Vagina (tissue), 2 donors: ENCODE measurements around the gene APOBEC4. TPM values are rescaled to one million over a fixed set of nuclear protein-coding genes. Genes with fewer than 3 reads are reported as not detected.

Experiments used
- DNase-seq, 2 donors: peaks; one replicate each; pipeline ENCODE4 v3.0.0-alpha.2; 2017; ENCODE audit errors: extremely low spot score in 2 of 2
- H3K27ac ChIP-seq: fragments of 200-600 bp; sonication (generic); one replicate; pipeline ENCODE4 v1.5.1; 2019
- H3K27me3 ChIP-seq: fragments of 200-600 bp; sonication (generic); one replicate; pipeline ENCODE4 v1.5.1; 2019
- H3K36me3 ChIP-seq, 2 donors: fragments of 200-600 bp; sonication (generic); one replicate each; pipeline ENCODE4 v1.5.1; 2017 to 2019
- H3K4me1 ChIP-seq: fragments of 200-600 bp; sonication (generic); one replicate; pipeline ENCODE4 v1.5.1; 2019
- H3K4me3 ChIP-seq, 2 donors: fragments of 200-600 bp; sonication (generic); 1 replicate in 1 of 2; 2 replicates in 1 of 2; pipeline ENCODE4 v1.5.1; 2016 to 2019
- H3K9me3 ChIP-seq: fragments of 200-600 bp; sonication (generic); one replicate; pipeline ENCODE4 v1.5.1; 2019
- CTCF ChIP-seq, 3 experiments: fragments of 450-650 bp in 2 of 3; fragments of 200-600 bp in 1 of 3; sonication (generic) in 1 of 3; IDR thresholded peaks; one replicate each; pipeline ENCODE4 v1.5.1; 2017 to 2019; ENCODE audit warnings: antibody characterized with exemption in 3 of 3, mild to moderate bottlenecking in 2 of 3, moderate library complexity in 2 of 3
- POLR2A ChIP-seq, 2 donors: fragments of 450-650 bp; IDR thresholded peaks; one replicate each; pipeline ENCODE4 v1.6.1; 2017; ENCODE audit warnings: antibody characterized with exemption in 2 of 2, mild to moderate bottlenecking in 2 of 2, moderate library complexity in 2 of 2
- POLR2AphosphoS5 ChIP-seq, 2 donors: sonication (generic); formaldehyde crosslinking; IDR thresholded peaks; one replicate each; pipeline ENCODE4 v1.9.0; 2017; ENCODE audit warnings: antibody characterized with exemption in 2 of 2, mild to moderate bottlenecking in 2 of 2, low read depth in 1 of 2; ENCODE audit not compliant: insufficient read depth in 1 of 2
- intact Hi-C: fragments of 100-400 bp; cut with DNase I; formaldehyde crosslinking; loops from one replicate; pipeline ENCODE4 v1.15.1; 2023
- total RNA-seq: library from RNA; depleted of rRNA; stranded (reverse); fragments of >200 nt; gene quantifications from one replicate; pipeline ENCODE4 v1.2.3, GENCODE V29; 2016

The APOBEC4 gene
- total RNA-seq, 1 donor from 2014 or later, result not detected

GRCh38 chr1:183651612-183652011 is 1.5 kb downstream of the APOBEC4 start:
- DNase-seq, result no peak
- Histone ChIP-seq H3K4me3 (no peak overlapping the region), H3K9me3 (no peaks in the 10 kb centered on the region), H3K27me3 (no peaks in the 10 kb centered on the region), H3K4me1 (no peaks in the 10 kb centered on the region), H3K36me3 (no peaks in the 10 kb centered on the region), H3K27ac (no peak overlapping the region)
- TF ChIP-seq POLR2A (IDR thresholded peaks at IDR 0.05), result no peak
- no peak for TF ChIP-seq POLR2AphosphoS5 (IDR thresholded peaks at IDR 0.05; ENCODE audit: insufficient read depth in 1 of 2, low read depth in 1 of 2)
- TF ChIP-seq CTCF (IDR thresholded peaks at IDR 0.05), result no peak
- intact Hi-C loops, result no loop called here

GRCh38 chr1:183648042-183648441 is 5.1 kb downstream of the APOBEC4 start:
- H3K4me3 ChIP-seq, result no peak overlapping the region
- H3K9me3 ChIP-seq, result no peaks in the 10 kb centered on the region
- intact Hi-C loops, result no loop called here
- TF ChIP-seq CTCF (IDR thresholded peaks at IDR 0.05) (no peak), POLR2A (IDR thresholded peaks at IDR 0.05) (no peak), POLR2AphosphoS5 (IDR thresholded peaks at IDR 0.05; ENCODE audit: insufficient read depth in 1 of 2, low read depth in 1 of 2) (no peak)
- H3K4me1 ChIP-seq, result no peaks in the 10 kb centered on the region
- DNase-seq, result no peak
- H3K27ac ChIP-seq, result no peak overlapping the region
- no peaks in the 10 kb centered on the region for H3K36me3 ChIP-seq
- no peaks in the 10 kb centered on the region for H3K27me3 ChIP-seq

GRCh38 chr1:183646776-183647175 is 6.3 kb downstream of the APOBEC4 start:
- H3K36me3 ChIP-seq, result no peaks in the 10 kb centered on the region
- intact Hi-C loops, result no loop called here
- H3K4me3 ChIP-seq, result no peak overlapping the region
- no peaks in the 10 kb centered on the region for H3K9me3 ChIP-seq
- no peak for TF ChIP-seq POLR2A (IDR thresholded peaks at IDR 0.05)
- TF ChIP-seq POLR2AphosphoS5 (IDR thresholded peaks at IDR 0.05; ENCODE audit: insufficient read depth in 1 of 2, low read depth in 1 of 2), result no peak
- no peak overlapping the region for H3K27ac ChIP-seq
- H3K27me3 ChIP-seq, result no peaks in the 10 kb centered on the region
- DNase-seq, result no peak
- no peaks in the 10 kb centered on the region for H3K4me1 ChIP-seq

- H3K27ac ChIP-seq, result no peak overlapping the region
- H3K36me3 ChIP-seq, result no peaks in the 10 kb centered on the region
- no peak for DNase-seq
- intact Hi-C loops, result no loop called here
- no peaks in the 10 kb centered on the region for H3K27me3 ChIP-seq
- H3K4me1 ChIP-seq, result no peaks in the 10 kb centered on the region
- TF ChIP-seq CTCF (IDR thresholded peaks at IDR 0.05), result no peak
- no peak for TF ChIP-seq POLR2AphosphoS5 (IDR thresholded peaks at IDR 0.05; ENCODE audit: insufficient read depth in 1 of 2, low read depth in 1 of 2)
- no peak for TF ChIP-seq POLR2A (IDR thresholded peaks at IDR 0.05)
- no peak overlapping the region for H3K4me3 ChIP-seq
- H3K9me3 ChIP-seq, result no peaks in the 10 kb centered on the region
Observed at GRCh38 chr1:183645531-183645930, 7.6 kb downstream of the APOBEC4 start.

GRCh38 chr1:183642166-183642565 is 10.9 kb downstream of the APOBEC4 start:
- Histone ChIP-seq H3K4me3 (no peak overlapping the region), H3K27me3 (no peaks in the 10 kb centered on the region), H3K9me3 (no peaks in the 10 kb centered on the region), H3K27ac (no peak overlapping the region), H3K4me1 (no peaks in the 10 kb centered on the region), H3K36me3 (no peaks in the 10 kb centered on the region)
- intact Hi-C loops, result no loop called here
- DNase-seq, result no peak
- TF ChIP-seq POLR2AphosphoS5 (IDR thresholded peaks at IDR 0.05; ENCODE audit: insufficient read depth in 1 of 2, low read depth in 1 of 2) (no peak), CTCF (IDR thresholded peaks at IDR 0.05) (no peak), POLR2A (IDR thresholded peaks at IDR 0.05) (no peak)
